Body of pancreas (tissue), 4 donors: Measurements from ENCODE around the gene OSCP1.

ENCODE experiments used
- POLR2A ChIP-seq, 3 donors: fragments of 450-650 bp; IDR thresholded peaks; one replicate each; pipeline ENCODE4 v1.6.1; 2016; ENCODE audit warnings: antibody characterized with exemption in 3 of 3, mild to moderate bottlenecking in 2 of 3
- TF ChIP-seq, protein P1 (sequence below), 7 experiments: fragments of 450-650 bp in 4 of 7; fragments of 200-600 bp in 3 of 7; sonication (generic) in 3 of 7; IDR thresholded peaks; one replicate each; pipeline ENCODE4 v1.5.1; 2016 to 2019; ENCODE audit warnings: antibody characterized with exemption in 7 of 7

DNA sequence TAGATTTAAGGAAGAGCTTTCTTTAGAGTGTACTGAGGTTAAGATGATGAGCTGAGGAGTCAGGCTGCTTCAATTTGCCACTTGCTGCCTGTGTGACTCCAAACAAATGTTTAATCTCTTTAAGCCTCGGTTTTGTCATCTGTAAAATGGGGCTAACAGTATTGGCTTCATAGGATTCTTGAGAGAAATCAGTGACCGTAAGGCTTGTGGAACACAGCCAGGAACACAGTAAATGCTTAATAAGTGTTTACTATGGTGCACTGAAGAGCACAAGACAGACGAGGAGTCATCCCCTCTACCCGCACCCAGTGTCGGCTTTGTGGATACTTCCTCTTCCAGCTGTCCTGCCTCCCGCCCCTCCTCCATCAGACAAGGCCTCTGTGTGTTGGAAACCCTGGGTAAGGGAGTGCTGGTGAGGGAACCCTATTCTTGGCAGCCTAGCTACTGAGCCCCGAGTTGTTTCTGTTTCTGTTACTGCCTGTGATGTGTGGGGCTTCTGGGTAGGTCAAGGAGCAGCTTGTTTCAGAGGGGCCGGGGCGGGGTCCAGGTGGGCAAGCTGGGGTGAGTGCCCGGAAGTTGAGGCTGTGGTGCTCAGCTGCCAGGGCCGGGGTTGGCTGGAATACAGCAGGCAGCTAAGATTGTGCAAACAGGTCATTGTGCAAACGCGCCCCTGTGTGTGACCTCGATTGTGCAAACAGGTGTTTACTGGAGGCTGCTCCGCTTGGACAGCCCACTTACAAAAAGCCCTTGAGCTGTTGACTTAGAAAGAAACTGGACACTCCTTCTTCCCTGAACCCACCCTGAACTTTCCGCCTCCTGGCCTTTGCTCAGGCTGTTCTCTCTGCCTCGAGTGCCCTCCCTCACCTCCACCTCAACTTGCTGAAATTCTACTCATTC lies 36.4 kb upstream of the OSCP1 start:
- TF ChIP-seq, protein P1, sequence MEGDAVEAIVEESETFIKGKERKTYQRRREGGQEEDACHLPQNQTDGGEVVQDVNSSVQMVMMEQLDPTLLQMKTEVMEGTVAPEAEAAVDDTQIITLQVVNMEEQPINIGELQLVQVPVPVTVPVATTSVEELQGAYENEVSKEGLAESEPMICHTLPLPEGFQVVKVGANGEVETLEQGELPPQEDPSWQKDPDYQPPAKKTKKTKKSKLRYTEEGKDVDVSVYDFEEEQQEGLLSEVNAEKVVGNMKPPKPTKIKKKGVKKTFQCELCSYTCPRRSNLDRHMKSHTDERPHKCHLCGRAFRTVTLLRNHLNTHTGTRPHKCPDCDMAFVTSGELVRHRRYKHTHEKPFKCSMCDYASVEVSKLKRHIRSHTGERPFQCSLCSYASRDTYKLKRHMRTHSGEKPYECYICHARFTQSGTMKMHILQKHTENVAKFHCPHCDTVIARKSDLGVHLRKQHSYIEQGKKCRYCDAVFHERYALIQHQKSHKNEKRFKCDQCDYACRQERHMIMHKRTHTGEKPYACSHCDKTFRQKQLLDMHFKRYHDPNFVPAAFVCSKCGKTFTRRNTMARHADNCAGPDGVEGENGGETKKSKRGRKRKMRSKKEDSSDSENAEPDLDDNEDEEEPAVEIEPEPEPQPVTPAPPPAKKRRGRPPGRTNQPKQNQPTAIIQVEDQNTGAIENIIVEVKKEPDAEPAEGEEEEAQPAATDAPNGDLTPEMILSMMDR (IDR thresholded peaks at IDR 0.05) = no peak
- TF ChIP-seq POLR2A (IDR thresholded peaks at IDR 0.05) = peak in 1 of 3 donors; percentile 20
